GM12865 (cell line): Measurements from ENCODE around the gene EVX1.

Experiments
- DNase-seq: peaks from one replicate; pipeline ENCODE4 v3.0.0; 2010; ENCODE audit warnings: low read depth
- H3K4me3 ChIP-seq: 2 replicates; pipeline ENCODE4 v1.5.1; 2011; ENCODE audit warnings: mild to moderate bottlenecking, low read depth, low read length, control low read depth
- TF ChIP-seq, protein P1 (sequence below): IDR thresholded peaks from 2 replicates; pipeline ENCODE4 v1.5.1; 2011; ENCODE audit warnings: low read length, control low read depth, low read depth, inconsistent platforms; ENCODE audit not compliant: insufficient read depth; ENCODE audit errors: missing control alignments

EVX1 gene

GRCh38 chr7:27242555-27243339 is at the start of gene EVX1:
TSS of gene EVX1 (plus strand) at chr7:27242802. CDS start at chr7:27243031, 229 bp downstream.
- H3K4me3 ChIP-seq: no peak within 1 kb of the TSS
- TF ChIP-seq, protein P1, sequence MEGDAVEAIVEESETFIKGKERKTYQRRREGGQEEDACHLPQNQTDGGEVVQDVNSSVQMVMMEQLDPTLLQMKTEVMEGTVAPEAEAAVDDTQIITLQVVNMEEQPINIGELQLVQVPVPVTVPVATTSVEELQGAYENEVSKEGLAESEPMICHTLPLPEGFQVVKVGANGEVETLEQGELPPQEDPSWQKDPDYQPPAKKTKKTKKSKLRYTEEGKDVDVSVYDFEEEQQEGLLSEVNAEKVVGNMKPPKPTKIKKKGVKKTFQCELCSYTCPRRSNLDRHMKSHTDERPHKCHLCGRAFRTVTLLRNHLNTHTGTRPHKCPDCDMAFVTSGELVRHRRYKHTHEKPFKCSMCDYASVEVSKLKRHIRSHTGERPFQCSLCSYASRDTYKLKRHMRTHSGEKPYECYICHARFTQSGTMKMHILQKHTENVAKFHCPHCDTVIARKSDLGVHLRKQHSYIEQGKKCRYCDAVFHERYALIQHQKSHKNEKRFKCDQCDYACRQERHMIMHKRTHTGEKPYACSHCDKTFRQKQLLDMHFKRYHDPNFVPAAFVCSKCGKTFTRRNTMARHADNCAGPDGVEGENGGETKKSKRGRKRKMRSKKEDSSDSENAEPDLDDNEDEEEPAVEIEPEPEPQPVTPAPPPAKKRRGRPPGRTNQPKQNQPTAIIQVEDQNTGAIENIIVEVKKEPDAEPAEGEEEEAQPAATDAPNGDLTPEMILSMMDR: no peak
- no peak for DNase-seq

DNA sequence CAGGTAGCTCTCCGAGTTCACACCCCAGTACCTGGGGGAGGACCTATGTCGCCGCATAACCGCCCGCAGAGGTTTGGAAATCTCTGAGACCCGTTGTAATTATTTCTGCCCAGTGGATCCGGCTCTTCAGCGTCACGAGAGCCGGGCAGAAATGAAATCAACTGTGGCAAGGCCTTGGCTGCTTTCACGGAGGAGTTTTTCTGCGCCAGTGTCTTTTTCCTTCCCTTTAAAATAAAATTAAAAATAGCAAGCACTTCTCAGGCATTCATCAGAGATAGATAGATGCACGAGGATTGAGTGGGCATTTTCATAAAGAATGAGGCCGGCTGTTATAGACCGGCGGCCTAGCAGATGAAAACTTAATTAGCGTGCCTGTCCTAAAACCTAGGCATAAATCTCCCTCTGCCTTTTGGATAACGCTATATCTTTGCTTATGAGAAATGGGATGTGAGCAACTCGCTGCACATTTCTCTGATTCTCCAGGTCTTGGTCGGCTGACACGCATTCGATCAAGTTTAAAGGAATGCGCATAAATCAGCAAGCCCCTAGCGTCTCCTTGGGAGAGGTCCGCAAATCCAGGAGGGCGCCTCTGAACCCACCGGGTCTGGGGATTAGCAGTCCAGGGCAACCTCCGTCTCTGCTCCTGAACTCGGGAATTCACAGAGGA is 49.1 kb upstream of the EVX1 start:
- H3K4me3 ChIP-seq: no peak overlapping the region
- TF ChIP-seq, protein P1: no peak
- no peak for DNase-seq

GRCh38 chr7:27194002-27194352 is 48.6 kb upstream of the EVX1 start:
- no peak for DNase-seq

GRCh38 chr7:27194686-27195379 is 47.8 kb upstream of the EVX1 start:
- H3K4me3 ChIP-seq: no peak overlapping the region
- no peak for DNase-seq
- TF ChIP-seq, protein P1: no peak

More at GRCh38 chr7:27194002-27194352, 48.6 kb upstream of the EVX1 start:
- no peak overlapping the region for H3K4me3 ChIP-seq
- TF ChIP-seq, protein P1: no peak

DNA sequence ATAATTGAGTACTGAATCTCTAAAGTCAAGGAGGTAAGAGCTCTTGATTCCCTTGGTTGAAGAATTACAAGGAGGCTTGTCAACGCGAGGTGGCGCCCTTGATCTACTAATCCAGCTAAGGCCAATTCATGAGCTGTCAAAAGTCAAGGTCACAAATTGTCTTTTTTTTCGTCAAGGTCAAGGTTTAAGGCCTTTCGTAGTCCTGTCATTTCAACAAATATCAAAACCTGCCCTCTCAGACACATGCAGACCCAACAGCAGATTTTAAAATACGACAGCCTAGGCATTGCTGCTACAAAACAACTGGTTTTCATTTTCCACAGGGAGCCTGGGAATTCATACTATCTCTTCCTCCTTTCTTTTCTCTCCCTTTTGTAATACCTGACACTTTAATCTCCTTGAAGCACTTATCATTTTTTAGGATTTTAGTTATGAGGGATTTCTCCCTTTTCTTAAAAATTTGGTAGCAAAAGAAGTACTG is 46.3 kb upstream of the EVX1 start:
- no peak overlapping the region for H3K4me3 ChIP-seq
- peak; percentile 82 for DNase-seq
- TF ChIP-seq, protein P1: peak; percentile 76

- H3K4me3 ChIP-seq: no peak overlapping the region
- DNase-seq: no peak
- TF ChIP-seq, protein P1: no peak
Observed at GRCh38 chr7:27197137-27198042, 45.2 kb upstream of the EVX1 start.
